GM18520 (cell line): ENCODE results near the gene CLK1.
A peak's percentile ranks its signal among the peaks of the same experiment; 100 is the strongest.
"Not testable (repeated sequence)": the region's sequence is repeated elsewhere in the genome, so short reads cannot be mapped to it uniquely, and the experiment has no call there.

Experiments used
- ATAC-seq: cut with Tn5 transposase; IDR thresholded peaks from one replicate; pipeline ENCODE4 v1.9.1; 2021; ENCODE audit not compliant: unreplicated experiment

The CLK1 gene

GRCh38 chr2:200864176-200865034 is at the start of gene CLK1:
Gene CLK1 (minus strand): TSS chr2:200864658. CDS start chr2:200861862, 2,796 bp downstream.
- ATAC-seq, result peak; percentile 83

GRCh38 chr2:200913654-200914053 is 49.2 kb upstream of the CLK1 start:
- ATAC-seq, result no peak

DNA sequence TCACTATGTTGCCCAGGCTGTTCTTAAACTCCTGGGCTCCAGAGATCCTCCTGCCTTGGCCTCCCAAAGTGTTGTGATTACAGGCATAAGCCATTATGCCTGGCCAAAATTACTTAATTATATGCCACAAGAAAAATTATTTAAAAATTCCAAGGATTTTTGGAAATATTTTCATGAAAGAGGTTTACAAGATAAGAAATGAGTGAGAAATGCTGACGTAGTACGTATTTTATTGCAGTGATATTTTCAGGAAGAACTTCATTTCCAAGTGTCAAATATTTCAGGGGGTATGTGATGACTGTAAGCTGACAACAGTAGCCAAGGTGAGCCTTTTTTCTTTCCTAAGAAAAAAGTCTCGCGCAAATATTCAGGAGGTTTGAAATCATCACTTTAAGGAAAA is 45.5 kb upstream of the CLK1 start:
- no peak for ATAC-seq

- ATAC-seq, result no peak
These were observed 41.3 kb upstream of the CLK1 start for GRCh38 chr2:200905618-200906296.

GRCh38 chr2:200901459-200902072 is 37.1 kb upstream of the CLK1 start:
- peak; percentile 93 for ATAC-seq

- ATAC-seq, result no peak
These were observed 35.0 kb upstream of the CLK1 start for GRCh38 chr2:200899482-200899881.

DNA sequence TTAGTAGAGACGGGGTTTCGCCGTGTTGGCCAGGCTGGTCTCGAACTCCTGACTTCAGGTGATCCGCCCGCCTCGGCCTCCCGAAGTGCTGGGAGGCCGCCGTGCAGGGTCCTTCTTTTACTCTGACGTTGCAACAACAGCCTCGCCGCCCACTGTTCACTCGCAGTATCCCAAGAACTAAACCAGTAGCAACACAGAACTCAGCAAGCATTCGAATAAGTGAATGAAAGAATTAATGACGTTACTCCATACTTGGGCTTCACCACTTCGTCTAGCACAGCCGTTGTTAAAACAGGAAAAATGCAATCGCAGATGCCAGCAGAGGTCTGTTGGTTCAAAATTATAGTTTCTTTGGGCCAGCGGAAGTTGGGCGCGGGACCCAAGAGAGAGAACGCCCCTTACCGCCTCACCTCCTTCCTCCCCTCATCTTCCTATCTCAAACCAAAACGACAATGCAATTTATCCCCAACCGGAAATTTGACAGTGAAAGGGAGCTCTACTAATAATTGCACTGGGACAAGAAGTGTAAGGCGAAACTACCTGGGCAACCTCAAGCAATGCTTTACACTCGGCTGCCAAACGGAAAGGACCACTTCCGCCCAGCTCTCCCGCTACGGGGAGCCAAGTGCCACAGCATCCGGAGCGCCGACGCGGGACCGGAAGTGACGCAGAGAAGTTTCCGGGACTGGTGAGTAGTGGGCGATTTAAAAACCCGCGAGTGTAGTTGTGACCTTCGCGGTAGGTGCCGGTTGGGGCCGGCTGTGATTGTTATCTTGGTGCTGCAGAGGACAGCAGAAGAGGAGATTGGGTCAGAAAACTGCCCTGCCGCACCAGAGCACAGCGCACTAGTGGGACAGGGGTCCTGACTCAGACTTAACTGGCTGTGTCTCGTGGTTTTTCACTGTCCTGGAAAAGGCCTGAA is 24.5 kb upstream of the CLK1 start, which contains the start of the genes NIF3L1 and PPIL3:
Gene NIF3L1, plus strand, starts transcription at position 668 of the 922 bp plus-strand sequence. CDS start 2,573 bp downstream, outside the sequence.
Gene PPIL3, minus strand, starts transcription at position 374 of the 922 bp plus-strand sequence. CDS start 1,462 bp downstream, outside the sequence.
- ATAC-seq, result peak; percentile 91

DNA sequence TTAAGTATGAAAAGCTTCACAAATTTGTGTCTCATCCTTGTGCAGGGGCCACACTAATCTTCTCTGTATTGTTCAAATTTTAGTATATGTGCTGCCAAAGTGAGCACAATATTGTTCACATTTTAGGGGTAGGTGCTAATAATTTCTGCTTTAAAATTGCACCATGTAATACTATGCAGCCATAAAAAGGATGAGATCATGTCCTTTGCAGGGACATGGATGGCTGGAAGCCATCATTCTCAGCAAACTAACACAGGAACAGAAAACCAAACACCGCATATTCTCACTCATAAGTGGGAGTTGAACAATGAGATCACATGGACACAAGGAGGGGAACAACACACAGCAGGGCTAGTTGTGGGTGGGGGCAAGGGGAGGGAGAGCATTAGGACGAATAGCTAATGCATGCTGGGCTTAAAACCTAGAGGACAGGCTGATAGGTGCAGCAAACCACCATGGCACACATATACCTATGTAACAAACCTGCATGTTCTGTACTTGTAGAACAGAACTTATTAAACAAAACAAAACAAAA is 17.3 kb upstream of the CLK1 start:
- ATAC-seq, result not testable (repeated sequence)

DNA sequence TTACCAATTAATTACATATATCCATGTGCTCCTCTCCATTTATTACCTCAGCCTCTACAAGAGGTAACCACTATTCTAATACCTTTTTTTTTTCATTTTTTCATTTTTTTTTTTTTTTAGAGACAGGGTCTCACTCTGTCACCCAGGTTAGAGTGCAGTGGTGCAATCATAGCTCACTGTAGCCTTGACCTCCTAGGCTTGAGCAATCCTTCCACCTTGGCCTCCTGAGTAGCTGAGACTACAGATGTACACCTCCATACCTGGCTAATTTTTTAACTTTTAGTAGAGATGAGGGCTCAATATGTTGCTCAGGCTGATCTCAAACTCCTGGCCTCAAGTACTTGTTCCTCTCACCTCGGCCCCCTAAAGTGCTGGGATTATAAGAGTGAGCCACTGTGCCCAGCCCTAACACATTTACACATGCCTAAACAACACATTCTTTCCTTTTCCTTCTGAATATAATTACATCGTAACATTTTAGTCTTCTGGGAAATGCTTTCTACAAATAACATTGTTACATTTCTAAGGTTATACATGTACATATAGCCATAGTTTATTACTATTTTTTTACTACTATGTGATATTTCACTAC is 13.9 kb upstream of the CLK1 start:
- no peak for ATAC-seq

GRCh38 chr2:200877443-200877842 is 13.0 kb upstream of the CLK1 start:
- ATAC-seq, result no peak

GRCh38 chr2:200873560-200873959 is 9.1 kb upstream of the CLK1 start:
- ATAC-seq, result no peak

- no peak for ATAC-seq
These were observed 6.7 kb upstream of the CLK1 start for GRCh38 chr2:200871151-200871550.

DNA sequence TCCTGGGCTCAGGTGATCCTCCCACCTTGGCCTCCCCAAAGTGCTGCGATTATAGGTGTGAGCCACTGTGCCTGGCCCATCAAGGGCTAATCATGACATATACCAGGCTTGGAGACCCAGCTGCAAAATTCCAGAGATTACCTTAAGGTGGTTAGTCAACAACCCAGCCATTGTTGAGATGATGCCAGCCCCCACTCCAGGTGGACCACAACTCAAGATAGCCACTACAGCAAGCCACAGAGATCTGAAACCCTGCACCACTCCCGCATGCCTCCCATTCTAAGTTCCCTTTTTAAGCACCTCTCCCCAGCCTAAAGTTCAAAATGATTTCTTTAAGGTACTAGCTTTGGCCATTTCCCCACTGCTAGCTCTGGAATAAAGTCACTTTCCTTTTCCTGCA is 4.6 kb upstream of the CLK1 start:
- no peak for ATAC-seq

DNA sequence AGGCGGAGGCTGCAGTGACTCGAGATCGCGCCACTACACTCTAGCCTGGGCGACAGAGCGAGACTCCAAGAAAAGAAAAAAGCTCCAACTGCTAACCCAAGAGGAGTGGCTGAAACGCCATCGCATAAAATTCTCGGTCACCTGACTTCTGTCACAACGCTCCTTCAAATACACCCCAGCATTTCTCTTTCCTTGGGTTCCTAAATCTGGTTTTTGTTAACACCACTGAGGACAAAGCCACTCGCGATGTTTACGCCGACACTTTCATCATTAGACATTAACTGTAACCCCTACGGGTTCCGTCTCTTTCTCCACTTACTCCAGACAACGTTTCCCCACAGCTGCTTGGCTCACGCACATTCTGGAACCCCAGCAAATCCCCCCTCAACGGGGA is 679 bp downstream of the CLK1 start:
- peak; percentile 3 for ATAC-seq

DNA sequence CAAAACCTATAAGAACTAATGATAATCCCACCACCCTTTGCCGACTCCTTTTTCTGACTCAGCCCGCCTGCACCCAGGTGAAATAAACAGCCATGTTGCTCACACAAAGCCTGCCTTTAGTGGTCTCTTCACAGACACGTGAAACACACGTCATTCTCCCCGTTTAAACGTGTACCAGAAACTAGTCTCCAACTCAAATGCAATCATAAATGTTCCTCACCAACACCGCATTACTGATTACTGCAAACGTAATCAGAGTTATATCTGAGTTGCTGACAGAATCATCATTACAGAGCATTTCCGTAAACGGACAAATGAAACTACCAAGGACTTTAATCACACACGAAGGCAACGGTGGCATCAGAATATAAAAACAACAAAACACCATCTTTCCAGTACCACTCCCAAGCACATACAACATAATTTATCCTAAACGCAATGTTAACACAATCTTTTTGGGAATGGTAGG is 1.9 kb downstream of the CLK1 start:
- ATAC-seq, result no peak

DNA sequence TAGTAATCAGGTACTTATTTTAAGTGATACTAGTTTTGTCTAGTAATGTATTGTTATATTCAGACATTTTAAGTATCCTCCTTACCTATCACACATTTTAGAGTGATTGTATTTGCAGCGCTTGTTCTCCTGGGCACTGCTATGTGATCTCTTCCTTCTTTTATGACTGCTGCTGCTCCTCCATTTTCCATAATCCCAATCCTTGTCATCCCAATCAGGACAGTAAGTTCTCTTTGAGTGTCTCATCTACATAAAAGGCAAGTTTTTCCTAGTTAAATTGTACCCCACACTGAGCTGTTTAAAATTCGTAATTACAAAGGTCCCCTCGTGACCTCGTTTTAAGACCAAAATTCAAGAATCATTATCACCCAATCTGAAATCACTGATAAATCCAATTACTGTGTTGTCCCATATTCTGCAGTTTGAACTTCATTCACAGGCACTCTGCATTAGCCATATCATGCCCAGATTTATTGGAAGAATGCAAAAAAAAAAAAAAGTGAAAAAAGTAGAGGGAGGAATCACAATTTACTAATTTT is 2.8 kb downstream of the CLK1 start:
- ATAC-seq, result no peak

GRCh38 chr2:200860092-200860795 is 4.2 kb downstream of the CLK1 start:
- ATAC-seq, result no peak

DNA sequence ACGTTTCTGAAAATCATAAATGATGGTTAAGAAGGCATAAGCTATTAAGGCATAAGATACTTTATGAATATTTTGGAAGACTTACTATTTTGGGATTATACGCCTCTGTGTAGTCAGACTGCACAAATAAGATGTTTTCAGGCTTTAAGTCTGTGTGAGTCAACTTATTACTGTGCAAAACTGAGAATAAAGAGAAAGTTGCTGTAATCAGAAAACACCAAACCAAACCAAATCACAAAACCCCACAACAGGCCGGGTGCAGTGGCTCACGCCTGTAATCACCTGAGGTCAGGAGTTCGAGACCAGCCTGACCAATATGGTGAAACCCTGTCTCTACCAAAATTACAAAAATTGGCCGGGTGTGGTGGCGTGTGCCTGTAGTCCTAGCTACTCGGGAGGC is 7.7 kb downstream of the CLK1 start:
- ATAC-seq, result no peak

- ATAC-seq, result no peak
These were observed 11.9 kb downstream of the CLK1 start for GRCh38 chr2:200852605-200853004.
